Effector CD4-positive, alpha-beta T cell (primary cell): ENCODE measurements around the gene CLIC4.
"Not testable (repeated sequence)": the region's sequence is repeated elsewhere in the genome, so short reads cannot be mapped to it uniquely, and the experiment has no call there.

Experiments used
- DNase-seq: peaks from one replicate; pipeline ENCODE4 v3.0.0-alpha.2; 2020

The CLIC4 gene

GRCh38 chr1:24720152-24720551, 25.1 kb upstream of the CLIC4 start:
- no peak for DNase-seq

GRCh38 chr1:24721533-24721932, 23.7 kb upstream of the CLIC4 start:
- no peak for DNase-seq

GRCh38 chr1:24722073-24723035, 22.9 kb upstream of the CLIC4 start:
- not testable (repeated sequence) for DNase-seq

GRCh38 chr1:24724345-24725208, 20.7 kb upstream of the CLIC4 start:
- DNase-seq: no peak

- DNase-seq: no peak
These were observed 20.0 kb upstream of the CLIC4 start for GRCh38 chr1:24725209-24725651.

GRCh38 chr1:24726741-24727140, 18.5 kb upstream of the CLIC4 start:
- DNase-seq: no peak

GRCh38 chr1:24727501-24728216, 17.6 kb upstream of the CLIC4 start:
- no peak for DNase-seq

- no peak for DNase-seq
These were observed 16.3 kb upstream of the CLIC4 start for GRCh38 chr1:24728982-24729381.

- DNase-seq: no peak
These were observed 12.9 kb upstream of the CLIC4 start for GRCh38 chr1:24732186-24732885.

GRCh38 chr1:24733342-24733741, 11.9 kb upstream of the CLIC4 start:
- not testable (repeated sequence) for DNase-seq

GRCh38 chr1:24735156-24735508, 10.1 kb upstream of the CLIC4 start:
- no peak for DNase-seq

- DNase-seq: no peak
These were observed 9.5 kb upstream of the CLIC4 start for GRCh38 chr1:24735509-24736375.

- no peak for DNase-seq
These were observed 7.7 kb upstream of the CLIC4 start for GRCh38 chr1:24737368-24738117.

- no peak for DNase-seq
These were observed 6.0 kb upstream of the CLIC4 start for GRCh38 chr1:24739241-24739640.

- DNase-seq: no peak
These were observed 2.9 kb upstream of the CLIC4 start for GRCh38 chr1:24742090-24742938.

- DNase-seq: no peak
These were observed 1.6 kb upstream of the CLIC4 start for GRCh38 chr1:24743404-24744211.

- no peak for DNase-seq
These were observed 615 bp downstream of the CLIC4 start for GRCh38 chr1:24745711-24746413.
